A549 (cell line): ENCODE results near the gene FUZ.

Experiments
- KDM5A ChIP-seq: fragments of 200-600 bp; sonication (generic); IDR thresholded peaks from 2 replicates; pipeline ENCODE4 v1.6.1; 2016; ENCODE audit warnings: antibody characterized with exemption, mild to moderate bottlenecking
- TF ChIP-seq, protein P1 (sequence below): fragments of 150-350 bp; IDR thresholded peaks from 2 replicates; pipeline ENCODE4 v1.6.1; 2014; ENCODE audit warnings: low read depth, mild to moderate bottlenecking, low read length

DNA sequence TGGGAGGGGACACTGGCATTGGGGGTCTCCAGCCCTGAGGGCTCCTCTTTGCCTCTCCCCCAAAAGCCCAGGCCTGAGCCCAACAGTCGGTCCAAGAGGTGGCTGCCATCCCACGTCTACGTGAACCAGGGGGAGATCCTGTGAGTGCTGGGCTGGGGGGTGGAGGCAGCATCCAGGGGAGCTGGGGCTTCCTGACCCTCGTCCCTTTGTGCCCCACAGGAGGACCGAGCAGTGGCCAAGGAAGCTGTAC, 44.7 kb upstream of the FUZ start:
- TF ChIP-seq, protein P1, sequence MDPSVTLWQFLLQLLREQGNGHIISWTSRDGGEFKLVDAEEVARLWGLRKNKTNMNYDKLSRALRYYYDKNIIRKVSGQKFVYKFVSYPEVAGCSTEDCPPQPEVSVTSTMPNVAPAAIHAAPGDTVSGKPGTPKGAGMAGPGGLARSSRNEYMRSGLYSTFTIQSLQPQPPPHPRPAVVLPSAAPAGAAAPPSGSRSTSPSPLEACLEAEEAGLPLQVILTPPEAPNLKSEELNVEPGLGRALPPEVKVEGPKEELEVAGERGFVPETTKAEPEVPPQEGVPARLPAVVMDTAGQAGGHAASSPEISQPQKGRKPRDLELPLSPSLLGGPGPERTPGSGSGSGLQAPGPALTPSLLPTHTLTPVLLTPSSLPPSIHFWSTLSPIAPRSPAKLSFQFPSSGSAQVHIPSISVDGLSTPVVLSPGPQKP, result no peak
- no peak for TF ChIP-seq KDM5A
